IPS-18c (cell line): ENCODE measurements around the gene MEGF6.
"Not testable (repeated sequence)": the region's sequence is repeated elsewhere in the genome, so short reads cannot be mapped to it uniquely, and the experiment has no call there.

Source experiments
- H3K4me3 ChIP-seq: 2 replicates; pipeline ENCODE4 v1.7.0; 2013; ENCODE audit warnings: low read depth, mild to moderate bottlenecking, low read length, moderate library complexity; ENCODE audit not compliant: insufficient read depth
- H3K9me3 ChIP-seq: one replicate; pipeline ENCODE4 v1.6.1; 2013; ENCODE audit warnings: mild to moderate bottlenecking, low read length, moderate library complexity; ENCODE audit not compliant: control insufficient read depth, insufficient read depth

The MEGF6 gene

DNA sequence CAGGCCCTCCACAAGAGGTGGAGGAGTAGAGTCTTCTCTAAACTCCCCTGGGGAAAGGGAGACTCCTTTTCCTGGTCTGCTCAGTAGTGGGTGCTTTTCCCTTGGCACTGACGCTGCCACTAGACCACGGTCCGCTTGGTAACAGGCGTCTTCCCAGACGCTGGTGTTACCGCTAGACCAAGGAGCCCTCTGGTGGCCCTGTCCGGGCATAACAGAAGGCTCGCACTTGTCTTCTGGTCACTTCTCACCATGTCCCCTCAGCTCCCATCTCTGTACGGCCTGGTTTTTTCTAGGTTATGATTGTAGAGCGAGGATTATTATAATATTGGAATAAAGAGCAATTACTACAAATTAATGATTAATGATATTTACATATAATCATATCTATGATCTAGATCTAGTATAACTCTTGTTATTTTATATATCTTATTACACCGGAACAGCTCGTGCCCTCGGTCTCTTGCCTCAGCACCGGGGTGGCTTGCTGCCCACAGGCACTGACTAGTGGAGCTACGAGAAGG is 9.9 kb upstream of the MEGF6 start:
- not testable (repeated sequence) for H3K4me3 ChIP-seq, H3K9me3 ChIP-seq

DNA sequence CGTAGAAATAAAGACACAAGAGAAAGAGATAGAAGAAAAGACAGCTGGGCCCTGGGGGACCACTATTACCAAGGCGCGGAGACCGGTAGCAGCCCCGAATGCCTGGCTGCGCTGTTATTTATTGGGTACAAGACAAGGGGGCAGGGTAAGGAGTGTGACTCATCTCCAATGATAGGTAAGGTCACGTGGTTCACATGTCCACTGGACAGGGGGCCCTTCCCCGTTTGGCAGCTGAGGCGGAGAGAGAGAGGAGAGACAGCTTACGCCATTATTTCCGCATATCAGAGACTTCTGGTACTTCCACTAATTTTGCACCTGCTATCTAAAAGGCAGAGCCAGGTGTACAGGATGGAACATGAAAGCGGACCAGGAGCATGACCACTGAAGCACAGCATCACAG is 9.4 kb upstream of the MEGF6 start:
- Histone ChIP-seq H3K9me3 (no peaks in the 10 kb centered on the region), H3K4me3 (no peak overlapping the region)

DNA sequence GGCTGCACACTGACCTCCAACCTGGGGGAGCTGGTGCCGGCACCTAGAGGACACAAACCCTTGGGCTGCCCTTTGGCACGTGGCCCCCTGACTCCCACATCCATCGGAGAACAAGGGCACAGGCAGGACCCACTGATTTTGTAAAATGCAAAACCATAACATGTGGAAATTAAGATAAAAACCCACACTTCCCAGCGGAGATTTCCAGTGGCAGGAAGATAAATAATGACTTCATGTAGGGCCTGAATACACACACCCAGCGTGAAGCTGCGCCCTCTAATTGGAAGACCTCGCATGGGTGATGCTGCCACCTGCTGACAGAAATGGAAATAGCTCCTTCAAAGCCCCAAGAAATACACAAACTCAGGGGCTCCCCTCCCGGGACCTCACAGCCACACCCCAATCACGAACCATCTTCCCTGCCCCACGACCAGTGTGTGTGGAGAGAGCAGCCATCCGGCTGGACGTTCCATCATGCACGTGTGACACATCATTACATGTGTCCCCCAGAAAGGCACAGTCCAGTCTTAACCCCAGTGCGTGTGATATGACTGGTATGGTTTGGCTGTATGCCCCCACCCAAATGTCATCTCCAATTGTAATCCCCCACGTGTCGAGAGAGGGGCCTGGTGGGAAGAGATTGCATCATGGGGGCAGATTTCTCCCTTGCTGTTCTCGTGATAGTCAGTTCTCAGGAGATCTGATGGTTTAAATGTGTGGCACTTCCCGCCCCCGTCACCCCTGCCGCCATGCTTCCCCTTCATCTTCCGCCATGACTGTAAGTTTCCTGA is 7.8 kb upstream of the MEGF6 start:
- no peak overlapping the region for H3K4me3 ChIP-seq
- no peaks in the 10 kb centered on the region for H3K9me3 ChIP-seq

DNA sequence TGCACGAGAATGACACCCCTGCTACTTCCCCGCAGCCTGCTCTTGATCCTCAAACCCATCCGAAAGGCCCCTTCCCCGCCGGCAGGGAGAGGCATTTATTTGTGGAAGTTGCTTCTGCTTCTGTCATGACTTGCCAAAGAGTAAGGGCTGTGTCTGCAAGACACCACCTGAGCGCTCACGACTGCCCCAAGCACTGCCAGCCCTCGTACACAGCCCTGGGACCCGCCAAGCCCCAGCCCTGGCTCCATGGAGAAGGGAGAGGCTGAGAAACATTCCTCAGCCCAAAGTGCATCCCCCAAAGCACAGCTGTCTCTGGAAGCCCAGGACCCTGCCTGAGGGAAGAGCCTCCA is 7.2 kb upstream of the MEGF6 start:
- no peak overlapping the region for H3K4me3 ChIP-seq

DNA sequence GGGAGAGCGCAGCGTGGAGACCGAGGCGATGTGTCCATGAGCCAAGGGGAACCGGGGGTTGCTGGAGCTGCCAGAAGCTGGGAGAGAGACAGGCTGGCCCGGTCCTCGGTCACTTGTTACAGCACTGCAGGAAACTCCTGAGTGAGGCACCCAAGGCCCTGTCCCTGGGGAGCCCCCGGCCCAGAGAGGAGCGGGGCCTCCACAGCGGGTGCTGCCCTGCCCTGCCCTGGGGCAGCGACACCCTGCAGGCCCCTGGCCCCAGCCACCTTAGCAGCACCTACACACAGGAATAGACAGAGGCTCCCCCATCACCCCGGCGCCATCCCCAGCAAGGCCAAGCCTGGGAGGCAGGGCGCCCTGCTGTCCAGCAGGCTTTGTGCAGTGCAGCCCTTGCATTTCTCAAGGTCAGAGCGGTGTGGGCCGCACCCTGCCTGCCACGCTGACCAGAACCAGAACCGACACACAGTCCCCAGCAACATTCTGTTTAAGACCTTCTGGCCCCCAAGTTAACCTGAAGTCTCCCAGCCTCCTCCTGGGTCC is 6.6 kb upstream of the MEGF6 start:
- no peak overlapping the region for H3K4me3 ChIP-seq
- no peaks in the 10 kb centered on the region for H3K9me3 ChIP-seq

More for the DNA sequence above, 7.2 kb upstream of the MEGF6 start:
- no peaks in the 10 kb centered on the region for H3K9me3 ChIP-seq

DNA sequence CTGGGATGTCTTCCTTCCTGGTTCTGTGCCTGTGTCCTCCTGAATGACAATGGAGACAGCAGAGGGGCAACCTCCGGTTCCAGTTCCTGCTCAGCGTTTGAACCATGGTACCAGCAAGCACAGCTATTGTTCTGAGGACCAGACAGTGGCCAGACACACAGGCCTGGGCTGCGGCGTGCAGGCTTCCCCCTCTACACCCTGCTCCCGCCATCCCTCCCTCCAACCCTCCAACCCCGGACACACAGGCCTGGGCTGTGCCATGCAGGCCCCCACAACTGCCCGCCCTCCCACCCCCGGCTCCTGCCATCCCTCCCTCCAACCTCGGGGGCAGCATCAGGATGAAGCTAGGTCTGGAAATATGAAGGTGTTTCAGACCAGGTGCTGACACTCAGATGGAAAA is 5.6 kb upstream of the MEGF6 start:
- Histone ChIP-seq H3K9me3 (no peaks in the 10 kb centered on the region), H3K4me3 (no peak overlapping the region)

DNA sequence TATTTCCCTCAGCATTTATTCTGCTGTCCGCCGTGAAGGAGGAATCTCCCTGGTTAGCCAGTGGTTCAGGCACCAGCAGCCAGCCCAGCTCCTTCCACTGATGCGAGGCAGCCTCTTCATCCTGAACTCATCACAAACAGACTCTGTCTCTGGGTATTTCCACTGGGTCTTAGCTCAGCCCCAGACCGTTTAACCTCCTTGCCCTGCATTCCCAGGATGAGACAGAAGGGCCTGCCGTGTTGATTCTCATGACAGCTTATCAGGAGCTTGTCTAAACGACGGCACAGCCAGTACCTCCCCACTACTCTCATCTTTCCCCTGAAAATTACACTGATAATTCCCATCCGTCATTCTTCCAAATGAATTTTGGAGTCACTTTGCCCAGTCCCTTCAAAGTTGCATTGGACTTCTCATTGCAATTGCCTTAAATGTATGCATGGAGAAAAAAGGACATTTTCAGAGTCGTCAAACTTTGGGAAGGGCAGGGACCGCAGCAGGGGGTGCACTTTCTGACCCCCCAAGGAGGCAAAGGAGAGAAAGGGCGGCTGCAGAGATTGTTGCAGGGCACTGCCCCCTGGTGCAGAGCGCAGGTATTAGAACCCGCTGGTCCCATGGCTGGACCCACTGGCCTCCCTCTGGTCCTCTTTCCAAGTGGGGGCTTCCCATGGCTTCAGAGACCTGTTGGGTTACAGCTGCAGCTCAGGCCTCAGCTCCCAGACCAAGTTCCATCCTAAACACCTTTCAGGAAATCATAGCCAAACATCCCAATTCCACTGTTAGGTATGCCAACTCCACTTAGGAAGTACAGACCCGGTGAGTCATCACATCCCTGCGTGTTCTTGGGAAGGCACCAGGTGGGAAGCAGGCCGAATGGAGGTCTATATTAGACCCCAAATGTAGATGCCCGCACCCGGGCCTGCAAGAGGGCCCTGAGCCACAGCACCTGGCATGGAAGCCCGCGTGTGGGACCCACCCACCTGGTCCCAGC is 3.7 kb upstream of the MEGF6 start:
- H3K9me3 ChIP-seq = no peaks in the 10 kb centered on the region

DNA sequence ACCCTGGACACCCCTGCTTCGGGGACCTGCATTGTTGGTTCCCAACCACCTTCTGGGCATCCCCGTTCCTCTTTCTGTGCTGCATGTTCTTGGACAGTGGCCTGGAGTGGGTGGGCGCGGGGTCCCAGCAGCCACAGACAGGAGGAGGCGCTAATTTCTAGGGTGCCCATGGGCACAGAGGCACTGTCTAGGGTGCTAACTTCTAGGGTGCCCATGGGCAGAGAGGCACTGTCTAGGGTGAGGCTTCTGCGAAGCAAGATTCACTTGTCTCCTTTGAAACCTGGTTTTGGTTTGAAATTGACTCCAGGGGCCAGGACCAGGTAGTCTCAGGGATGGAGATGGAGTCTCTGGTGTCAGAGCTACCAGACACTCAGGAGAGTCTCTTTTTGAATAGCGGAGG is 815 bp upstream of the MEGF6 start:
- Histone ChIP-seq H3K4me3 (peak overlapping the region; percentile 4), H3K9me3 (no peaks in the 10 kb centered on the region)

More for the DNA sequence above, 3.7 kb upstream of the MEGF6 start:
- H3K4me3 ChIP-seq = no peak overlapping the region

DNA sequence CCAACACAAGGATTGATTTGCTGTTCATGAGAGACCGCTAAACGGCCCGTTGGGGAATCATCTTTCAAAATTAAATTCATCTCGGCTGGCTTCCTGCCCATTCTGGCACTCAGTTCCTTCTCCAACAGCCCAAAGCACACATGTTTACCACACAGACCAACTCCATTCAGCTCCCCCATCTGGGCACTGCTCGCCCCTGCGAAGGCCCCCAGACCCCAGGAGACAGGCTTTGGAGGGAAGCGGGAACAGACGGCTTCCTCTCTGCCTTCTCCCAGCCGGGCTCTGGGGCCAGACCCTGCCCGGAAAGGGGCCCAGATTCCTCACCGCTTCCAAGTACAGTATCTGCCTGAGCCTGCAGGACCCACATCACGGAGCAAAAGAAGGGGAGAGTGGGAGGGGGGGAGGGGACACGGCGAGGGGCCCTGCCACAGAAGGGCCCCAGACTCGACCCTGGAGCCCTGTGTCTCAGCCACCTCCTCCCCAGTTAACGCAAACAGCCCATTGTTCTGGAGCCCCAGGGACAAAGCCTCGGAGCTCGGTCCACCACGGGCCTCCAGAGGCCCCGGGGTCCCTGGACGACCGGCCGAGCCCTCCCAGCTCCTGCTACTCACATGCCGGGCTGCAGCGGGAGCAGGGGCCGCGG is 660 bp downstream of the MEGF6 start:
- peak overlapping the region; percentile 71 for H3K4me3 ChIP-seq

DNA sequence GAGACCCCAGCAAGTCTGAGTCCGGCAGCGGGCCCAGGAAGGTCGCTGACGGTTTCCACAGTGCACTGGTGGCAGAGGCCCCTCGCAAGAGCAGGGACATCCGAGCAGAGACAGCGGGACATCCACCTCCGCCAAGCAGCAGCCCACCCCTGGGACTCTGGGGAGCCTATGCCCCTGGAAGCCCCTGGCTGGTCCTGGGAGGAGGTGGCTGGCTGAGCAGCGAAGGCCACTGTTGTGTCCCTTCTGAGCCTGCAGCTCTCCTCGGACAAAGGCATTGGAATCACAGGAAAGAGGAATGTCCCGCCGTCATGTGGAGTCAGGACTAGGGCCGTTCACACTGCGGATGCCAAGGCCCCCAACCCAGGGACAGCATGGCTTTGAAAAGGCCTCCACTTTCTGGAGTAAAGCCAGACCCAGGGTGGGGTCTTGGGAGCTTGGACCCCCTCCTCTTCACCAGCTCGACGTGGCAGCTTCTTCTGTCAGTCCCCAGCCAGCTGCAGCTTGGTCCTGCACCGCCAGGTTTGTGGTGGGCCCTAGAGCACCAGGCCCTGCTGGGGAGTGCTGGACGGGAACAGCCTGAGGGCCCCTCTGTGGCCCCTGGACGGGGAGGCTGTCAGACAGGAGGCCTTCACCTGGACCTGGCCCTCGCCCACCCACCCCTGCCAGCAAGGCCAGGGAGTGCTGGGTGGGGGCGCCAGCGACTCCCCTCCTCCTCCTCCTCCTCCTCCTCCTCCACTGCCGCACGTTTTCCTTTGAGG is 1.4 kb downstream of the MEGF6 start:
- Histone ChIP-seq H3K9me3 (no peaks in the 10 kb centered on the region), H3K4me3 (peak overlapping the region; percentile 71; the same call in 1 of the 2 replicates)

More for the DNA sequence above, 660 bp downstream of the MEGF6 start:
- no peaks in the 10 kb centered on the region for H3K9me3 ChIP-seq

DNA sequence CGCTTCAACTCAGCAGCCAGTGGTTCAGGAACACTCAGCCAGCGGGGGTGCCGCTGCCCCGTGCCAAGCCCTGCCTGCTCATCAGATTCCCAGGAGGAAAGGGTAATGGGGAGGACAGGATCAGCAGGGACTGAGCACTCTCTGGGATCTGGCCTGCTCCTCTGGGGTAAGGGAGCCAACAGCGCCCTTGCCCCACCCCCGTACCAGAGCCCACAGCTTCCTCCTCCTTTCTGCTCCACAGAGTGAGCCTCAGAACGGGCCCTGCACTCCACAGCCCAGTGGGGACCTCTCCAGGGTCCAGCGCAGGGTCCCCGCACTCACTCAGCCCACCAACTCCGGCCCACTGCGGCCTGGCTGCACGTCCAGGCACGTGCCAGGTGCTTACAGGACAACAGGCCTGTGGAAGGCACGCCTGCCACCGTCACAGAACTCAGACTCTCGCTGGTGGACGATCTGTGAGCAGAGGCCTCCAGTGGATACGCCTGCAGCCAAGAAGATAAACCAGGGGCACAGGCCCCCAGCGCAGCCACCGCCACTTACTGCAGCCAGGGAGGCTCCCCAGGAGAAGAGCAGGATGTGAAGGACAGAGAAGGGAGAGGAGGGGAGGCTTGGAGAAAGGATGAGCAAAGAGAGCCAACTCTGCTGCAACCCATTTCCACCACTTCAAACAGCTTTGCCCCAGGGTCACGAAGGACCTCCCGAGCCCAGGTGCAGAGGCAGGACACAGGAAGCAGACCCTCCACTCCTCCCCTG is 2.1 kb downstream of the MEGF6 start:
- Histone ChIP-seq H3K4me3 (no peak overlapping the region), H3K9me3 (no peaks in the 10 kb centered on the region)

DNA sequence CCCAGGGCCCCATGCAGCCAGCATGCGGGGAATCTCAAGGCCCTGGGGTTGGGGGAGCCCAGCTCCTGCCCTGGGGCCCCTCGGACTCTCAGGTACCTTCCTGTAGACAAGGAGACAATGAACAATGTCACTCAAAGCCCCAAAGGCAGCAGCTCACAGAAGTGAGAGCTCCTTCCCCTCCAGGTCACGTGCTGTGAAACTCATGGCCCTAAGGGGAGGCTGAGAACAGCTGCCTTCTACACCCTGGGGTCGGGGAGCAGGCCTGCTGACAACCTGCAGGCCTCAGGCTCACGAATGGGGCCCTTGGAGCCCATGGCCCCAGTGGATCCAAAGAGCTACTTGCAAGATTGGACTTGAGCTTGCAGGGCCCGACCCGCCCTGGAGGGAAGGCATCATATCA is 3.2 kb downstream of the MEGF6 start:
- Histone ChIP-seq H3K4me3 (no peak overlapping the region), H3K9me3 (no peaks in the 10 kb centered on the region)

DNA sequence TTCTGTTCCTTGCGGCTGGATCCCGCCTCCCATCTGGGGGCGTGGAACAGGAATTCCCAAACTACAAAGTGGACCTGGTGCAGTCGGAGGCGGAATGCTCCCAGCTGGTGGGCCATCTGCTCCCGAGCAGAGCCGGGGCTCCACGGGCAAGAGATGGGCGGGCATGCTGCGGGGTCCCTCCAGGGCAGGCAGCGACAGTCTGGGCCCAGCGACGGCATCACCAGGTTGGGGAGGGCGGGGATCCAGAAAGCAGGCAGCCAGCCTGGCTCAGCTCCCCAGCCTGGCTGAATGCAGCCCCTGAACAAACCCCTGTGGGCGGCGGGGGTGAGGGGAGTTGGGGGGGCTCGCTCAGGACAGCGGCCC is 3.6 kb downstream of the MEGF6 start:
- no peaks in the 10 kb centered on the region for H3K9me3 ChIP-seq
- H3K4me3 ChIP-seq = no peak overlapping the region

DNA sequence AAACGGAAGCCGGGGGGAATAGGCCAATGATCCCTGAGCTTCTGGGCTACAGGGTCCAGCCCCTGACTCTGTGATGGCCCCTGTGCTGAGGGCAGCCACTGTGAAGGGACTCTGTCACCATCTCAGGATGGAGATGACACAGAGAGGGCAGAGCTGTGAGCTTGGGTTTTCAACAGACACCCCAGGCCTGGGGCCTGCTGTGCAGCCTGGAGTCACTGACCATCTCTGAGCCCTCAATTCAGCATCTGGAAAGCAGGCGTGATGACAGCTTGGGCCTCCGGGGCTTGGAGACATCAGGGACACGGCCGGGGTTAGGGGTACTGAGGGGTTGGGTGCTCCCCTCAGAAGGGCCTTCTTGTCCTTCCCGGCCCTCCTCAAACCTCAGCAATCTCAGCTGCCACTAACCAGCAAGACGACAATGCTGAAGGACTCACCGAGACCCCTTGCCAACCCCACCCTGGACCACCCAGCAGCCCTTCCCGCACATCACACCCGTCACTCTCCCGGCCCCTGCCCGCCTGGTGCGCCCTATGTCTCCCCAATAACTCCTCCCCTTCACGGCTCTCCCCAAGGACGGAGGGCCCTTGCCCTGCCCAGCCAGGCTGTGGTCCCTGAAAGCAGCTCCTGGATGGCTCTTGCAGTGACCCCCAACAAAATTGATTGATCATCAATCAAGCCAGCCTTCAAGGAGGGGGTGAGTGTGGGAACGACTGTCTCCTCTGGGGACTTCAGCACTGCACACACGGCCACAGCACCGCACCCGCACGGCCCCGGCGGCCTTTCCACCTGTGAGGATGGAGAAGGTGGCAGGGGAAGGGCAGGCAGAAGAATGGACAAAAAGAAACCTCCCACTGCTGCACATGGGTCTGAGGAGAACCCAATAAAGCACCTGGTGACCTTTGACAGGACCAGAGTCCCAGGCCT is 4.3 kb downstream of the MEGF6 start:
- Histone ChIP-seq H3K9me3 (no peaks in the 10 kb centered on the region), H3K4me3 (no peak overlapping the region)
